Keratinocyte (primary cell): Measurements from ENCODE around the gene UPK3B.
"Not testable (repeated sequence)": the region's sequence is repeated elsewhere in the genome, so short reads cannot be mapped to it uniquely, and the experiment has no call there.

ENCODE experiments used
- EZH2 ChIP-seq: IDR thresholded peaks from one replicate; pipeline ENCODE4 v1.6.1; 2012; ENCODE audit warnings: inconsistent platforms, mild to moderate bottlenecking, low read length, moderate library complexity
- TF ChIP-seq, protein P1 (sequence below), 3 experiments: IDR thresholded peaks in 1 of 3; conservative IDR thresholded peaks in 1 of 3; optimal IDR thresholded peaks in 1 of 3; 2 replicates in 2 of 3; 3 replicates in 1 of 3; pipeline versions ENCODE3 to v1.5.1; 2011; ENCODE audit warnings: low read length in 3 of 3, mild to moderate bottlenecking in 3 of 3, moderate library complexity in 2 of 3, control low read depth in 1 of 3, inconsistent platforms in 1 of 3; ENCODE audit not compliant: insufficient read depth in 2 of 3; ENCODE audit errors: extremely low read depth in 1 of 3

DNA sequence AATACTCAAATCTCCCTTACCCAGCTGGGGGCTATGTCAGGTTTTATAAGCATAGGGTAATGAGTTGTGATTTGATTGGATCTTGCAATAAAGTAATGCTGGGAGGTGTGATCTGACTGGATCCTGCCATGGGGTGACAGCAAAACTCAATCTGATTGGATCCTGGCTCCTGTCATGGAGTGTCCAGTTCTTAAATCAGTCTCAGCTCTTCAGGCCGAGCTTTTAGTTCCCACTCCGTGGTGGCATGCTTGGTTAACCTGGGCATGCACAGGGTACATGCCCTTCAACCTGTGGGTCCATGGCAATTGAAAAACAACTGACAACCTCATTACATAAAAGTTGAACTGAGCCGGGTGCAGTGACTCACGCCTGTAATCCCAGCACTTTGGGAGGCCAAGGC lies 15.8 kb downstream of the UPK3B start:
- TF ChIP-seq, protein P1, sequence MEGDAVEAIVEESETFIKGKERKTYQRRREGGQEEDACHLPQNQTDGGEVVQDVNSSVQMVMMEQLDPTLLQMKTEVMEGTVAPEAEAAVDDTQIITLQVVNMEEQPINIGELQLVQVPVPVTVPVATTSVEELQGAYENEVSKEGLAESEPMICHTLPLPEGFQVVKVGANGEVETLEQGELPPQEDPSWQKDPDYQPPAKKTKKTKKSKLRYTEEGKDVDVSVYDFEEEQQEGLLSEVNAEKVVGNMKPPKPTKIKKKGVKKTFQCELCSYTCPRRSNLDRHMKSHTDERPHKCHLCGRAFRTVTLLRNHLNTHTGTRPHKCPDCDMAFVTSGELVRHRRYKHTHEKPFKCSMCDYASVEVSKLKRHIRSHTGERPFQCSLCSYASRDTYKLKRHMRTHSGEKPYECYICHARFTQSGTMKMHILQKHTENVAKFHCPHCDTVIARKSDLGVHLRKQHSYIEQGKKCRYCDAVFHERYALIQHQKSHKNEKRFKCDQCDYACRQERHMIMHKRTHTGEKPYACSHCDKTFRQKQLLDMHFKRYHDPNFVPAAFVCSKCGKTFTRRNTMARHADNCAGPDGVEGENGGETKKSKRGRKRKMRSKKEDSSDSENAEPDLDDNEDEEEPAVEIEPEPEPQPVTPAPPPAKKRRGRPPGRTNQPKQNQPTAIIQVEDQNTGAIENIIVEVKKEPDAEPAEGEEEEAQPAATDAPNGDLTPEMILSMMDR (optimal IDR thresholded peaks at IDR 0.05 in 1 of 3, IDR thresholded peaks at IDR 0.05 in 1 of 3, conservative IDR thresholded peaks at IDR 0.05 in 1 of 3; ENCODE audit: extremely low read depth in 1 of 3, insufficient read depth in 2 of 3, low read length in 3 of 3) = not testable (repeated sequence)
- not testable (repeated sequence) for TF ChIP-seq EZH2
